H1 (cell line): ENCODE data around the gene LAMB3. TPM values are rescaled to one million over a fixed set of nuclear protein-coding genes. Genes with fewer than 3 reads are reported as not detected.

Experiments used
- CTCF ChIA-PET: fragments of 300-600 bp; sonication (Branson Sonifier 250); formaldehyde crosslinking; loops from one replicate; lab custom pipeline; 2021; ENCODE audit not compliant: partially characterized antibody; lab: Charles Lee
- POLR2A ChIA-PET: fragments of 300-600 bp; sonication (Branson Sonifier 250); formaldehyde crosslinking; loops from one replicate; lab custom pipeline; 2021; ENCODE audit warnings: inconsistent platforms; ENCODE audit not compliant: partially characterized antibody; lab: Charles Lee
- DNase-seq, 2 experiments: peaks; one replicate each; pipeline versions ENCODE4 v3.0.0 to v3.0.0-alpha.2; 2010 to 2022; ENCODE audit warnings: low spot score in 2 of 2, low read depth in 1 of 2, mixed read lengths in 1 of 2
- FAIRE-seq: peaks from 2 replicates; lab custom pipeline; 2011; peaks lifted over from hg19 to GRCh38; lab: Jason Lieb, UNC
- H2AFZ ChIP-seq: 2 replicates; pipeline ENCODE4 v1.8.1; 2012; ENCODE audit warnings: low read length, inconsistent platforms
- H2AK5ac ChIP-seq: 2 replicates; pipeline ENCODE4 v1.6.1; 2013; ENCODE audit warnings: low read depth, low read length
- H2BK120ac ChIP-seq: replicated peaks from 2 replicates; pipeline ENCODE3; 2013; ENCODE audit warnings: low read depth, low read length, inconsistent platforms
- H2BK12ac ChIP-seq: 2 replicates; pipeline ENCODE4 v1.6.1; 2013; ENCODE audit warnings: low read depth, low read length
- H2BK15ac ChIP-seq: 2 replicates; pipeline ENCODE4 v1.6.1; 2013; ENCODE audit warnings: low read length
- H2BK20ac ChIP-seq: 2 replicates; pipeline ENCODE4 v1.6.1; 2013; ENCODE audit warnings: low read length
- H2BK5ac ChIP-seq: 2 replicates; pipeline ENCODE4 v1.6.1; 2013; ENCODE audit warnings: low read depth, low read length
- H3K14ac ChIP-seq: 2 replicates; pipeline ENCODE4 v1.6.1; 2013; ENCODE audit warnings: inconsistent platforms; ENCODE audit not compliant: insufficient read length
- H3K18ac ChIP-seq: 2 replicates; pipeline ENCODE4 v1.6.1; 2013; ENCODE audit warnings: low read length; ENCODE audit errors: extremely low read depth
- H3K23ac ChIP-seq: 2 replicates; pipeline ENCODE4 v1.6.1; 2013; ENCODE audit warnings: inconsistent platforms; ENCODE audit not compliant: insufficient read length
- H3K23me2 ChIP-seq: 2 replicates; pipeline ENCODE4 v1.6.1; 2013; ENCODE audit warnings: low read depth, low read length
- H3K27ac ChIP-seq: 2 replicates; pipeline ENCODE4 v1.6.1; 2011; ENCODE audit warnings: low read depth, low read length, inconsistent platforms
- H3K27me3 ChIP-seq, 4 experiments: replicated peaks in 1 of 4; 1 replicate in 1 of 4; 2 replicates in 3 of 4; pipeline versions ENCODE4 v1.6.1 to v1.8.1; 2011 to 2013; ENCODE audit warnings: low read length in 3 of 4, mild to moderate bottlenecking in 3 of 4, inconsistent platforms in 2 of 4, mixed read lengths in 2 of 4, moderate library complexity in 1 of 4; ENCODE audit not compliant: control insufficient read depth in 3 of 4, insufficient read depth in 3 of 4; ENCODE audit errors: extremely low read depth in 1 of 4
- H3K36me3 ChIP-seq, 4 experiments: 2 replicates each; pipeline versions ENCODE4 v1.6.1 to v1.8.1; 2011 to 2013; ENCODE audit warnings: mild to moderate bottlenecking in 4 of 4, low read length in 3 of 4, moderate library complexity in 2 of 4, control low read depth in 1 of 4, inconsistent platforms in 1 of 4; ENCODE audit not compliant: insufficient read depth in 4 of 4, control insufficient read depth in 2 of 4
- H3K4ac ChIP-seq: replicated peaks from 2 replicates; pipeline ENCODE3; 2013; ENCODE audit warnings: low read length, low read depth, mixed read lengths, inconsistent platforms; ENCODE audit not compliant: insufficient read length
- H3K4me1 ChIP-seq, 4 experiments: replicated peaks in 1 of 4; 1 replicate in 1 of 4; 2 replicates in 3 of 4; pipeline versions ENCODE4 v1.6.1 to v1.8.1; 2011 to 2013; ENCODE audit warnings: low read length in 3 of 4, inconsistent platforms in 2 of 4, mixed read lengths in 1 of 4; ENCODE audit not compliant: insufficient read depth in 4 of 4, control insufficient read depth in 3 of 4
- H3K4me2 ChIP-seq, 2 experiments: 2 replicates each; pipeline versions ENCODE4 v1.6.1 to v1.8.1; 2011 to 2013; ENCODE audit warnings: low read depth in 2 of 2, low read length in 2 of 2, control low read depth in 1 of 2, inconsistent platforms in 1 of 2, mild to moderate bottlenecking in 1 of 2; ENCODE audit not compliant: insufficient read depth in 1 of 2
- H3K4me3 ChIP-seq, 4 experiments: fragments of 200-600, 300-600 bp in 1 of 4; sonication (generic), shearing (Covaris generic), sonication (Bioruptor Twin) in 1 of 4; 2 replicates each; pipeline versions ENCODE4 v1.5.1 to v1.8.1; 2011 to 2016; ENCODE audit warnings: low read length in 4 of 4, low read depth in 3 of 4, control low read depth in 2 of 4, inconsistent platforms in 2 of 4, mild to moderate bottlenecking in 2 of 4, mixed read lengths in 1 of 4, moderate library complexity in 1 of 4; ENCODE audit not compliant: insufficient read depth in 2 of 4; ENCODE audit errors: extremely low read depth in 1 of 4
- H3K56ac ChIP-seq: replicated peaks from 2 replicates; pipeline ENCODE3; 2013; ENCODE audit warnings: low read depth, mild to moderate bottlenecking, mixed read lengths, low read length, inconsistent platforms; ENCODE audit not compliant: insufficient read length
- H3K79me1 ChIP-seq: 2 replicates; pipeline ENCODE4 v1.6.1; 2013; ENCODE audit warnings: low read depth, low read length, control low read depth
- H3K79me2 ChIP-seq, 2 experiments: 2 replicates each; pipeline versions ENCODE4 v1.6.1 to v1.8.1; 2012 to 2013; ENCODE audit warnings: low read length in 2 of 2, mild to moderate bottlenecking in 2 of 2, inconsistent platforms in 1 of 2; ENCODE audit not compliant: insufficient read depth in 2 of 2, control insufficient read depth in 1 of 2
- H3K9ac ChIP-seq, 4 experiments: replicated peaks in 1 of 4; 1 replicate in 1 of 4; 2 replicates in 3 of 4; pipeline versions ENCODE4 v1.6.1 to v1.8.1; 2011 to 2013; ENCODE audit warnings: low read depth in 3 of 4, low read length in 3 of 4, control low read depth in 2 of 4, mild to moderate bottlenecking in 2 of 4, moderate library complexity in 2 of 4, inconsistent platforms in 1 of 4; ENCODE audit errors: extremely low read depth in 1 of 4
- H3K9me3 ChIP-seq, 2 experiments: 2 replicates each; pipeline versions ENCODE4 v1.6.1 to v1.8.1; 2012 to 2013; ENCODE audit warnings: mild to moderate bottlenecking in 2 of 2, moderate library complexity in 2 of 2, control low read depth in 1 of 2, inconsistent platforms in 1 of 2, low read depth in 1 of 2, low read length in 1 of 2, mixed read lengths in 1 of 2; ENCODE audit not compliant: insufficient read depth in 2 of 2
- H4K20me1 ChIP-seq, 2 experiments: replicated peaks in 1 of 2; 2 replicates each; pipeline versions ENCODE3 to v1.8.1; 2011 to 2013; ENCODE audit warnings: inconsistent platforms in 2 of 2, low read length in 2 of 2, mild to moderate bottlenecking in 1 of 2; ENCODE audit not compliant: insufficient read depth in 2 of 2, control insufficient read depth in 1 of 2
- H4K5ac ChIP-seq: 2 replicates; pipeline ENCODE4 v1.6.1; 2013; ENCODE audit warnings: low read length, low read depth, mixed read lengths, inconsistent platforms; ENCODE audit not compliant: insufficient read length
- H4K8ac ChIP-seq: 2 replicates; pipeline ENCODE4 v1.8.0; 2013; ENCODE audit warnings: mild to moderate bottlenecking, moderate library complexity, low read length, inconsistent platforms; ENCODE audit not compliant: insufficient read depth; ENCODE audit errors: extremely low read depth
- H4K91ac ChIP-seq: replicated peaks from 2 replicates; pipeline ENCODE3; 2013; ENCODE audit warnings: low read length, mixed read lengths, inconsistent platforms; ENCODE audit not compliant: insufficient read length
- EP300 ChIP-seq, 2 experiments: IDR thresholded peaks; 1 replicate in 1 of 2; 2 replicates in 1 of 2; pipeline ENCODE4 v1.6.1; 2011 to 2012; ENCODE audit warnings: low read depth in 2 of 2, low read length in 2 of 2, mild to moderate bottlenecking in 2 of 2, borderline replicate concordance in 1 of 2, inconsistent platforms in 1 of 2, moderate library complexity in 1 of 2
- POU5F1 ChIP-seq: IDR thresholded peaks from 2 replicates; pipeline ENCODE4 v1.6.1; 2011; ENCODE audit warnings: low read depth, mild to moderate bottlenecking, low read length, moderate library complexity
- SP4 ChIP-seq: IDR thresholded peaks from 2 replicates; pipeline ENCODE4 v1.6.1; 2012; ENCODE audit warnings: low read length, inconsistent platforms
- WGBS, 2 experiments: shearing (Covaris generic) in 1 of 2; methylation state at CpG; one replicate each; pipeline versions ENCODE4 v1.1.6 to v1.1.7; 2013 to 2015; ENCODE audit warnings: low lambda C conversion rate in 2 of 2, mixed read lengths in 2 of 2, inconsistent platforms in 1 of 2, low coverage in 1 of 2, missing lambda C conversion rate in 1 of 2; ENCODE audit not compliant: insufficient replicate concordance in 2 of 2, insufficient coverage in 1 of 2, insufficient read length in 1 of 2; ENCODE audit errors: extremely low coverage in 1 of 2, missing lambda C conversion rate in 1 of 2; 5-methylcytosine and 5-hydroxymethylcytosine counted together
- polyA plus RNA-seq, 7 experiments: library from polyadenylated mRNA; depleted of rRNA in 3 of 7; stranded (reverse) in 5 of 7; unstranded in 2 of 7; fragments of >200 nt in 5 of 7; fragments of 200-250 nt in 2 of 7; gene quantifications; 1 replicate in 5 of 7; 2 replicates in 1 of 7; 4 replicates in 1 of 7; pipeline versions ENCODE4 v1.2.1 to v1.2.3, GENCODE V29; 2011 to 2013; ENCODE audit warnings: missing spikeins in 2 of 7, mixed read lengths in 2 of 7
- total RNA-seq: library from RNA; stranded (reverse); fragmentation: NEBNext Ultra II Directional; extraction: Animal tissue kit (Norgen Biotek cat#: 25700); gene quantifications from 2 replicates; pipeline ENCODE4 v1.2.1, GENCODE V29; 2021

Gene LAMB3
- total and polyA plus RNA-seq, 2 of the 8 experiments (the other 6 are each of a cell fraction or from before 2014, with no cell fraction given), result 0.45 to 0.50 TPM

- H3K9me3 ChIP-seq, result no peaks in the 10 kb centered on the region
- 88% methylated on average over 2 of the region's 2 CpGs; no CpG with 5 or more reads in 1 of the 2 experiments for WGBS, 2 experiments
Measured at GRCh38 chr1:209580577-209580976, 71.6 kb downstream of the LAMB3 start.

More at GRCh38 chr1:209580577-209580976, 71.6 kb downstream of the LAMB3 start:
- Histone ChIP-seq H2BK120ac (no peak overlapping the region), H3K23me2 (no peaks in the 10 kb centered on the region; the same call in 1 of the 2 replicates), H4K91ac (no peak overlapping the region), H3K79me1 (no peaks in the 10 kb centered on the region), H3K23ac (no peak overlapping the region), H3K9ac (no peak overlapping the region), H3K4me2 (no peak overlapping the region), H3K56ac (no peak overlapping the region), H3K36me3 (no peaks in the 10 kb centered on the region), H3K14ac (no peak overlapping the region), H2AK5ac (no peak overlapping the region), H4K5ac (no peak overlapping the region), H4K8ac (no peak overlapping the region), H3K27ac (no peak overlapping the region), H3K27me3 (peaks cover 0 to 15% (median 9%) of the 10 kb centered on the region in 4 experiments; a peak in 5 of 7 replicates), H3K4ac (no peak overlapping the region), H2AFZ (no peak overlapping the region), H3K18ac (no peak overlapping the region), H2BK15ac (no peak overlapping the region), H2BK12ac (no peak overlapping the region), H3K4me3 (no peak overlapping the region), H2BK5ac (no peak overlapping the region), H2BK20ac (no peak overlapping the region), H3K4me1 (peaks cover 0 to 4% (median 3%) of the 10 kb centered on the region in 4 experiments; a peak in 3 of 7 replicates), H4K20me1 (no peaks in the 10 kb centered on the region), H3K79me2 (no peaks in the 10 kb centered on the region)
- ChIA-PET CTCF (interaction anchor here (1.7 to 27.8 kb wide), 5 partner anchors 10 to 47 kb away, joined by 4 to 636 read pairs (median 14); no protein-coding TSS in a partner anchor), POLR2A (no interaction called here)
- FAIRE-seq (no peak), DNase-seq (no peak)
- TF ChIP-seq EP300 (IDR thresholded peaks at IDR 0.05; ENCODE audit: borderline replicate concordance in 1 of 2, low read depth in 2 of 2, low read length in 2 of 2) (no peak), POU5F1 (no peak), SP4 (no peak)
